Kidney epithelial cell (primary cell): ENCODE results near the gene CASR. TPM values are rescaled to one million over a fixed set of nuclear protein-coding genes. Genes with fewer than 3 reads are reported as not detected.

Experiments used
- DNase-seq: peaks from one replicate; pipeline ENCODE4 v3.0.0-alpha.2; 2010; ENCODE audit warnings: low read depth
- H3K27me3 ChIP-seq: 2 replicates; pipeline ENCODE4 v1.6.0; 2011; ENCODE audit warnings: low read length; ENCODE audit not compliant: control insufficient read depth, insufficient read depth
- H3K36me3 ChIP-seq: 2 replicates; pipeline ENCODE4 v1.5.1; 2011; ENCODE audit warnings: low read length; ENCODE audit not compliant: control insufficient read depth, insufficient read depth
- H3K4me3 ChIP-seq: 2 replicates; pipeline ENCODE4 v1.5.1; 2011; ENCODE audit warnings: low read depth, mild to moderate bottlenecking, control low read depth, low read length
- total RNA-seq: library from RNA; depleted of rRNA; stranded (reverse); fragments of >200 nt; gene quantifications from 2 replicates; pipeline ENCODE4 v1.2.3, GENCODE V29; 2015
- TF ChIP-seq, protein P1 (sequence below): IDR thresholded peaks from 2 replicates; pipeline ENCODE4 v1.5.1; 2011; ENCODE audit warnings: mild to moderate bottlenecking, moderate library complexity, low read length, control low read depth, inconsistent platforms; ENCODE audit not compliant: insufficient read depth, poor library complexity, severe bottlenecking

Gene CASR
- total RNA-seq, 1 donor from 2014 or later = 0.04 TPM

DNA sequence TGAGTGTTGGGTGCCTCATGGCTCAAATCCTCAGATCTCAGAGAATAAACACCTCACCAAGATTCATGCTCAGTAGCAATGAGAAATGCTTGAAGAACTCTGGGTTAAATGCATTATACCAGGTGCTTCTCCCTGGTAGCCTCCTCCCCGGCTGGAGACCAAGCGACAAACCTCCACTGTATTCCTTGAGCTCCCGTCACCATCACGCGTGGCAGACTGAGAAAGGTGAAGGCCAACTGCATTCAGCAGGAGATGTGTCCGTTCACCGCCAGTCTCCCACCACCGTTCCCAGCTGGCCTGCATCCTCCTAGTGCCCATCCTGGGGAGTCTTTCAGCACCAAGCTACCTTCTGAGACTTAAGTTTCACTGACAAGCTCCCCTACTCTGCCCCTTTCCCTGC is 149.1 kb downstream of the CASR start:
- no peak for DNase-seq
- no peaks in the 10 kb centered on the region for H3K36me3 ChIP-seq
- no peaks in the 10 kb centered on the region for H3K27me3 ChIP-seq
- H3K4me3 ChIP-seq = no peak overlapping the region
- TF ChIP-seq, protein P1, sequence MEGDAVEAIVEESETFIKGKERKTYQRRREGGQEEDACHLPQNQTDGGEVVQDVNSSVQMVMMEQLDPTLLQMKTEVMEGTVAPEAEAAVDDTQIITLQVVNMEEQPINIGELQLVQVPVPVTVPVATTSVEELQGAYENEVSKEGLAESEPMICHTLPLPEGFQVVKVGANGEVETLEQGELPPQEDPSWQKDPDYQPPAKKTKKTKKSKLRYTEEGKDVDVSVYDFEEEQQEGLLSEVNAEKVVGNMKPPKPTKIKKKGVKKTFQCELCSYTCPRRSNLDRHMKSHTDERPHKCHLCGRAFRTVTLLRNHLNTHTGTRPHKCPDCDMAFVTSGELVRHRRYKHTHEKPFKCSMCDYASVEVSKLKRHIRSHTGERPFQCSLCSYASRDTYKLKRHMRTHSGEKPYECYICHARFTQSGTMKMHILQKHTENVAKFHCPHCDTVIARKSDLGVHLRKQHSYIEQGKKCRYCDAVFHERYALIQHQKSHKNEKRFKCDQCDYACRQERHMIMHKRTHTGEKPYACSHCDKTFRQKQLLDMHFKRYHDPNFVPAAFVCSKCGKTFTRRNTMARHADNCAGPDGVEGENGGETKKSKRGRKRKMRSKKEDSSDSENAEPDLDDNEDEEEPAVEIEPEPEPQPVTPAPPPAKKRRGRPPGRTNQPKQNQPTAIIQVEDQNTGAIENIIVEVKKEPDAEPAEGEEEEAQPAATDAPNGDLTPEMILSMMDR = no peak

Other genes with a start within 250 kb of the CASR start
- gene ILDR1, start 161.4 kb upstream of the CASR start, total RNA-seq = 3.7 and 4.4 TPM in 2 replicates
- not detected in 2 replicates for gene CD86, start 128.3 kb upstream of the CASR start, total RNA-seq
- gene CSTA, start 141.6 kb downstream of the CASR start, total RNA-seq = not detected in 2 replicates
- gene MIX23, start 199.6 kb downstream of the CASR start, total RNA-seq = 24.8 and 27.1 TPM in 2 replicates
- gene FAM162A, start 200.5 kb downstream of the CASR start, total RNA-seq = 14.3 and 20.1 TPM in 2 replicates
- gene WDR5B, start 232.4 kb downstream of the CASR start, total RNA-seq = 4.2 and 4.9 TPM in 2 replicates